Measurements from ENCODE around the gene AKAP11.

Gene AKAP11

GRCh38 chr13:42345367-42345766 lies 73.4 kb downstream of the AKAP11 start:
- Histone ChIP-seq H3K14ac (ENCODE audit: low read length) (no peak overlapping the region), H3K4me2 (ENCODE audit: low read length) (no peak overlapping the region), H3K4me1 (ENCODE audit: control insufficient read depth in 1 of 2, insufficient read depth in 2 of 2, low read length in 2 of 2) (peaks cover 0 to 2% of the 10 kb centered on the region in 2 experiments), H4K12ac (ENCODE audit: low read depth, low read length) (no peak overlapping the region), H3K79me1 (ENCODE audit: low read length) (no peaks in the 10 kb centered on the region), H3K27me3 (ENCODE audit: insufficient read depth, low read length) (no peaks in the 10 kb centered on the region), H3K9me3 (ENCODE audit: insufficient read depth, low read depth, low read length) (no peaks in the 10 kb centered on the region), H2AK5ac (ENCODE audit: low read length) (no peak overlapping the region), H3K36me3 (ENCODE audit: control insufficient read depth in 1 of 2, insufficient read depth in 2 of 2, low read length in 2 of 2) (no peaks in the 10 kb centered on the region), H4K8ac (ENCODE audit: low read depth, low read length) (no peak overlapping the region), H2AFZ (ENCODE audit: insufficient read depth, low read length, poor library complexity) (no peak overlapping the region), H3K9ac (ENCODE audit: low read length) (no peak overlapping the region), H4K91ac (ENCODE audit: low read depth, low read length) (no peak overlapping the region), H3K4me3 (ENCODE audit: low read depth, low read length) (no peak overlapping the region), H3K79me2 (ENCODE audit: control insufficient read depth, insufficient read depth, low read length, poor library complexity) (no peaks in the 10 kb centered on the region), H3K18ac (ENCODE audit: low read length) (no peak overlapping the region), H2BK12ac (ENCODE audit: low read length) (no peak overlapping the region), H3K27ac (ENCODE audit: low read depth, low read length) (no peak overlapping the region), H2BK120ac (ENCODE audit: insufficient read depth, low read length, poor library complexity) (no peak overlapping the region), H3K4ac (ENCODE audit: low read depth, low read length) (no peak overlapping the region), H3K23ac (ENCODE audit: low read length) (no peak overlapping the region), H2BK5ac (ENCODE audit: low read depth, low read length, poor library complexity) (no peak overlapping the region)
- WGBS (ENCODE audit: extremely low coverage, insufficient coverage, insufficient read length): no CpG with 5 or more reads among the region's 3 CpGs
- no peak for DNase-seq

GRCh38 chr13:42348576-42348975 lies 76.6 kb downstream of the AKAP11 start:
- H3K18ac ChIP-seq (ENCODE audit: low read length): no peak overlapping the region
- H3K27me3 ChIP-seq (ENCODE audit: insufficient read depth, low read length): no peaks in the 10 kb centered on the region
- H2BK120ac ChIP-seq (ENCODE audit: insufficient read depth, low read length, poor library complexity): no peak overlapping the region
- no peak for DNase-seq
- H3K4me2 ChIP-seq (ENCODE audit: low read length): no peak overlapping the region
- H4K8ac ChIP-seq (ENCODE audit: low read depth, low read length): no peak overlapping the region
- no peak overlapping the region for H4K12ac ChIP-seq (ENCODE audit: low read depth, low read length)
- H3K4me3 ChIP-seq (ENCODE audit: low read depth, low read length): no peak overlapping the region
- no peak overlapping the region for H2AFZ ChIP-seq (ENCODE audit: insufficient read depth, low read length, poor library complexity)
- WGBS (ENCODE audit: extremely low coverage, insufficient coverage, insufficient read length): no CpG with 5 or more reads among the region's 4 CpGs
- no peak overlapping the region for H3K23ac ChIP-seq (ENCODE audit: low read length)
- no peaks in the 10 kb centered on the region for H3K79me1 ChIP-seq (ENCODE audit: low read length)
- no peak overlapping the region for H3K14ac ChIP-seq (ENCODE audit: low read length)
- H3K36me3 ChIP-seq (ENCODE audit: control insufficient read depth in 1 of 2, insufficient read depth in 2 of 2, low read length in 2 of 2): no peaks in the 10 kb centered on the region
- H3K27ac ChIP-seq (ENCODE audit: low read depth, low read length): no peak overlapping the region
- H3K9ac ChIP-seq (ENCODE audit: low read length): no peak overlapping the region
- no peaks in the 10 kb centered on the region for H3K9me3 ChIP-seq (ENCODE audit: insufficient read depth, low read depth, low read length)
- no peak overlapping the region for H2BK5ac ChIP-seq (ENCODE audit: low read depth, low read length, poor library complexity)
- H3K79me2 ChIP-seq (ENCODE audit: control insufficient read depth, insufficient read depth, low read length, poor library complexity): no peaks in the 10 kb centered on the region
- H2AK5ac ChIP-seq (ENCODE audit: low read length): no peak overlapping the region
- no peak overlapping the region for H3K4ac ChIP-seq (ENCODE audit: low read depth, low read length)
- no peak overlapping the region for H2BK12ac ChIP-seq (ENCODE audit: low read length)
- no peak overlapping the region for H4K91ac ChIP-seq (ENCODE audit: low read depth, low read length)
- H3K4me1 ChIP-seq (ENCODE audit: control insufficient read depth in 1 of 2, insufficient read depth in 2 of 2, low read length in 2 of 2): no peaks in the 10 kb centered on the region

DNA sequence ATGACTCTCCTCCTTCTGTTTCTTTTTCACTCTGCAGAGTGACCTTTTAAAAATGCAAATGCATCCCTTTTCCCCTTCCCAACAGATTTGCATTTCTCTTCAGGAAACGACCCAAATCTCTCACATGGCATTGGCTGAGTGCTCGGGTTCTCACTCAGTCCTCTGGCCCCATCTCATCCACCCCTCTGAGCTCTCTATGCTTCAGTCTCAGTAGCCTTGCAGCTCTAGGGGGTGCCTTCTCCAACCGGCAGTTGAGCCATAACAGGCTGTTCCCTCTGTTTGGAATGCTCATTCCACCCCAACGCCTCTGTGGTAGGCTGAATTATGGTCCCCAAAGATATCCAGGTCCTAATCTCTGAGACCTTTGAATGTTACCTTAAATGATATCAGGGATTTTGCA lies 78.2 kb downstream of the AKAP11 start:
- no peak overlapping the region for H4K8ac ChIP-seq (ENCODE audit: low read depth, low read length)

DNA sequence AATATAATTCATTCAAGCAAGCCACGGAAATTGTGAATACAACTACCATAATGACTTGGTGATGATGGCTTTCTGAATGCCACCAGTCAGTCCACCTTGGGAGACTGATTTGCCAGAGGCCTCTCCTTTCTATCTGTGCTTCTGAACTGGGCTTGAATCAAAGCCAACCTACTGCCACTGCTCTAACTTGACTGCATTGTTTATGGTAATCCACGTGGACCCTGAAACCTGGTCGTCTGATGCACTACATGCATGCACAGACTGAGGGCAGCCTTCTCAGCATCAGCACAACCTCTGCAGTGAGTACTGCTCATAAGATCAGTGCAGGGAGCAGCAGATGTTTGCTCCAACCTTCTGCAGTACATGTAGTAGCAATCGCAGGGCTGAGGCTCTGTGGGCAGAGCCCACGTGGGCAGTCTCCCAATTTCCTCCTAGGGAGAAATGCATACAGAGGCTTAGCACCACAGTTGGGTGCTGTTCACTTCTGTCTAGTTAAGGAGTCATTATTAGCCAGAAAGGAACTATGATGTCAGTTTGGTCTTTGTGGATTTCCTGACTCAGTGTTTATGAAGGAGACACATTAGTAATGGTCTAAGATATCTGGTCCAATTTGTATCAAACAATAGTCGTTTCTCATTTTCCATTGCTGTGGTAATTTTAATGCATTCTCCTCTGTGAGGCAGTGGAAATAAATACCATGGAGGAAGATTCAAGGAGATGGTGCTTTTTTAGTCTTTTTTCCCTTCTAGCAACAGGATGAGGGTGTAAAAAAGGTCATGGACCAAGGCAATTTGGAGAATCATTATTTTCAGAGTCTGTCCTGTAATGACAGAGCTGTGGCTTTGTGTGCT lies 82.5 kb downstream of the AKAP11 start:
- Histone ChIP-seq H4K91ac (ENCODE audit: low read depth, low read length) (no peak overlapping the region), H3K23ac (ENCODE audit: low read length) (no peak overlapping the region), H4K8ac (ENCODE audit: low read depth, low read length) (no peak overlapping the region), H3K4me2 (ENCODE audit: low read length) (no peak overlapping the region), H3K9me3 (ENCODE audit: insufficient read depth, low read depth, low read length) (no peaks in the 10 kb centered on the region), H3K4me1 (ENCODE audit: control insufficient read depth in 1 of 2, insufficient read depth in 2 of 2, low read length in 2 of 2) (no peaks in the 10 kb centered on the region), H4K12ac (ENCODE audit: low read depth, low read length) (no peak overlapping the region), H3K79me2 (ENCODE audit: control insufficient read depth, insufficient read depth, low read length, poor library complexity) (no peaks in the 10 kb centered on the region), H3K4ac (ENCODE audit: low read depth, low read length) (no peak overlapping the region), H3K4me3 (ENCODE audit: low read depth, low read length) (no peak overlapping the region), H3K79me1 (ENCODE audit: low read length) (no peaks in the 10 kb centered on the region), H3K36me3 (ENCODE audit: control insufficient read depth in 1 of 2, insufficient read depth in 2 of 2, low read length in 2 of 2) (no peaks in the 10 kb centered on the region), H2BK5ac (ENCODE audit: low read depth, low read length, poor library complexity) (no peak overlapping the region), H2BK120ac (ENCODE audit: insufficient read depth, low read length, poor library complexity) (no peak overlapping the region), H3K27ac (ENCODE audit: low read depth, low read length) (no peak overlapping the region), H2AK5ac (ENCODE audit: low read length) (no peak overlapping the region), H2BK12ac (ENCODE audit: low read length) (no peak overlapping the region), H3K14ac (ENCODE audit: low read length) (no peak overlapping the region), H2AFZ (ENCODE audit: insufficient read depth, low read length, poor library complexity) (no peak overlapping the region), H3K9ac (ENCODE audit: low read length) (no peak overlapping the region), H3K27me3 (ENCODE audit: insufficient read depth, low read length) (no peaks in the 10 kb centered on the region), H3K18ac (ENCODE audit: low read length) (no peak overlapping the region)
- WGBS (ENCODE audit: extremely low coverage, insufficient coverage, insufficient read length): no CpG with 5 or more reads among the region's 6 CpGs
- no peak for DNase-seq

More for the DNA sequence above, 78.2 kb downstream of the AKAP11 start:
- H3K27me3 ChIP-seq (ENCODE audit: insufficient read depth, low read length): no peaks in the 10 kb centered on the region
- H3K18ac ChIP-seq (ENCODE audit: low read length): no peak overlapping the region
- no peak overlapping the region for H4K12ac ChIP-seq (ENCODE audit: low read depth, low read length)
- H3K4ac ChIP-seq (ENCODE audit: low read depth, low read length): no peak overlapping the region
- no peak overlapping the region for H2BK5ac ChIP-seq (ENCODE audit: low read depth, low read length, poor library complexity)
- no peaks in the 10 kb centered on the region for H3K79me1 ChIP-seq (ENCODE audit: low read length)
- no peak overlapping the region for H3K4me2 ChIP-seq (ENCODE audit: low read length)
- H2AK5ac ChIP-seq (ENCODE audit: low read length): no peak overlapping the region
- H2BK120ac ChIP-seq (ENCODE audit: insufficient read depth, low read length, poor library complexity): no peak overlapping the region
- WGBS (ENCODE audit: extremely low coverage, insufficient coverage, insufficient read length): no CpG with 5 or more reads among the region's 4 CpGs
- H2AFZ ChIP-seq (ENCODE audit: insufficient read depth, low read length, poor library complexity): no peak overlapping the region
- H2BK12ac ChIP-seq (ENCODE audit: low read length): no peak overlapping the region
- H3K9ac ChIP-seq (ENCODE audit: low read length): no peak overlapping the region
- H4K91ac ChIP-seq (ENCODE audit: low read depth, low read length): no peak overlapping the region
- no peaks in the 10 kb centered on the region for H3K79me2 ChIP-seq (ENCODE audit: control insufficient read depth, insufficient read depth, low read length, poor library complexity)
- H3K27ac ChIP-seq (ENCODE audit: low read depth, low read length): no peak overlapping the region
- H3K4me3 ChIP-seq (ENCODE audit: low read depth, low read length): no peak overlapping the region
- H3K9me3 ChIP-seq (ENCODE audit: insufficient read depth, low read depth, low read length): no peaks in the 10 kb centered on the region
- DNase-seq: no peak
- no peaks in the 10 kb centered on the region for H3K36me3 ChIP-seq (ENCODE audit: control insufficient read depth in 1 of 2, insufficient read depth in 2 of 2, low read length in 2 of 2)
- H3K14ac ChIP-seq (ENCODE audit: low read length): no peak overlapping the region
- no peaks in the 10 kb centered on the region for H3K4me1 ChIP-seq (ENCODE audit: control insufficient read depth in 1 of 2, insufficient read depth in 2 of 2, low read length in 2 of 2)
- no peak overlapping the region for H3K23ac ChIP-seq (ENCODE audit: low read length)
